Peyer's patch (tissue), 4 donors: ENCODE results near the gene SLC2A9. TPM values are rescaled to one million over a fixed set of nuclear protein-coding genes. Genes with fewer than 3 reads are reported as not detected.
"Not testable (repeated sequence)": the region's sequence is repeated elsewhere in the genome, so short reads cannot be mapped to it uniquely, and the experiment has no call there.

Source experiments
- DNase-seq, 3 donors: peaks; one replicate each; pipeline ENCODE4 v3.0.0-alpha.2; 2017 to 2019
- H3K27ac ChIP-seq, 4 donors: fragments of 200-600 bp; sonication (generic); one replicate each; pipeline ENCODE4 v1.5.1; 2016 to 2019
- H3K27me3 ChIP-seq, 2 donors: fragments of 200-600 bp; sonication (generic); one replicate each; pipeline ENCODE4 v1.5.1; 2019
- H3K36me3 ChIP-seq, 3 donors: fragments of 200-600 bp; sonication (generic); one replicate each; pipeline ENCODE4 v1.5.1; 2016 to 2019
- H3K4me1 ChIP-seq, 4 donors: fragments of 200-600 bp; sonication (generic); one replicate each; pipeline ENCODE4 v1.5.1; 2016 to 2019
- H3K4me3 ChIP-seq, 4 donors: fragments of 200-600 bp; sonication (generic); 1 replicate in 3 of 4; 2 replicates in 1 of 4; pipeline ENCODE4 v1.5.1; 2016 to 2019; ENCODE audit warnings: mild to moderate bottlenecking in 1 of 4
- H3K9me3 ChIP-seq, 4 donors: fragments of 200-600 bp; sonication (generic); one replicate each; pipeline ENCODE4 v1.5.1; 2016 to 2019; ENCODE audit warnings: mild to moderate bottlenecking in 1 of 4
- POLR2A ChIP-seq, 2 donors: fragments of 450-650 bp; IDR thresholded peaks; one replicate each; pipeline ENCODE4 v1.5.1; 2017; ENCODE audit warnings: antibody characterized with exemption in 2 of 2, mild to moderate bottlenecking in 2 of 2, moderate library complexity in 2 of 2
- total RNA-seq, 4 donors: library from RNA; depleted of rRNA; stranded (reverse); fragments of >200 nt; gene quantifications; one replicate each; pipeline ENCODE4 v1.1.0, GENCODE V29; 2016
- TF ChIP-seq, protein P1 (sequence below), 6 experiments: fragments of 450-650 bp in 4 of 6; fragments of 200-600 bp in 2 of 6; sonication (generic) in 1 of 6; IDR thresholded peaks; one replicate each; pipeline ENCODE4 v1.5.1; 2017 to 2019; ENCODE audit warnings: antibody characterized with exemption in 6 of 6, mild to moderate bottlenecking in 3 of 6, moderate library complexity in 1 of 6

The SLC2A9 gene
- total RNA-seq, 4 donors from 2014 or later, result 8.3 to 24.1 (median 22.0) TPM

DNA sequence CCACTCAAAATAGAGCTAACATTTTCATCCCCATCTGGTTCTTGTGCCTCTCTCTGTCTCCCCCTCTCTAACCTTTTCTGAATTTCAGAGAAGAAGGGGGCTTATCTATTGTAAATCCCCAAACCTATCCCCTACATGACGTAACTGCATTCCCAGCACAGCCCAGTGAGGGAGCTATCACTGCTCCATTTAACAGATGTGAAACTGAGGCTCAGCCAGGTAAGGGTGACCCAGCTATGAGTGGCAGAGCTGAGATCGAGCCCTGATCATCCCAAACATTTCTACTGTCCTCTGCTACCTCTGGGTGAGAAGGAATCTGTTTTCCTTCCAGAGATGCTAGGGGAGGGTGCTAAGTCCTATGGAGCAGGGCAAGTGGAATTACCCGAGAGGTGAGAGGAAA, 107.5 kb downstream of the SLC2A9 start:
- H3K9me3 ChIP-seq, result no peaks in the 10 kb centered on the region
- no peaks in the 10 kb centered on the region for H3K27me3 ChIP-seq
- no peaks in the 10 kb centered on the region for H3K36me3 ChIP-seq
- no peak overlapping the region for H3K4me3 ChIP-seq
- no peak overlapping the region for H3K27ac ChIP-seq
- TF ChIP-seq POLR2A (IDR thresholded peaks at IDR 0.05), result no peak
- TF ChIP-seq, protein P1, sequence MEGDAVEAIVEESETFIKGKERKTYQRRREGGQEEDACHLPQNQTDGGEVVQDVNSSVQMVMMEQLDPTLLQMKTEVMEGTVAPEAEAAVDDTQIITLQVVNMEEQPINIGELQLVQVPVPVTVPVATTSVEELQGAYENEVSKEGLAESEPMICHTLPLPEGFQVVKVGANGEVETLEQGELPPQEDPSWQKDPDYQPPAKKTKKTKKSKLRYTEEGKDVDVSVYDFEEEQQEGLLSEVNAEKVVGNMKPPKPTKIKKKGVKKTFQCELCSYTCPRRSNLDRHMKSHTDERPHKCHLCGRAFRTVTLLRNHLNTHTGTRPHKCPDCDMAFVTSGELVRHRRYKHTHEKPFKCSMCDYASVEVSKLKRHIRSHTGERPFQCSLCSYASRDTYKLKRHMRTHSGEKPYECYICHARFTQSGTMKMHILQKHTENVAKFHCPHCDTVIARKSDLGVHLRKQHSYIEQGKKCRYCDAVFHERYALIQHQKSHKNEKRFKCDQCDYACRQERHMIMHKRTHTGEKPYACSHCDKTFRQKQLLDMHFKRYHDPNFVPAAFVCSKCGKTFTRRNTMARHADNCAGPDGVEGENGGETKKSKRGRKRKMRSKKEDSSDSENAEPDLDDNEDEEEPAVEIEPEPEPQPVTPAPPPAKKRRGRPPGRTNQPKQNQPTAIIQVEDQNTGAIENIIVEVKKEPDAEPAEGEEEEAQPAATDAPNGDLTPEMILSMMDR (IDR thresholded peaks at IDR 0.05), result no peak
- no peaks in the 10 kb centered on the region for H3K4me1 ChIP-seq
- DNase-seq, result no peak

DNA sequence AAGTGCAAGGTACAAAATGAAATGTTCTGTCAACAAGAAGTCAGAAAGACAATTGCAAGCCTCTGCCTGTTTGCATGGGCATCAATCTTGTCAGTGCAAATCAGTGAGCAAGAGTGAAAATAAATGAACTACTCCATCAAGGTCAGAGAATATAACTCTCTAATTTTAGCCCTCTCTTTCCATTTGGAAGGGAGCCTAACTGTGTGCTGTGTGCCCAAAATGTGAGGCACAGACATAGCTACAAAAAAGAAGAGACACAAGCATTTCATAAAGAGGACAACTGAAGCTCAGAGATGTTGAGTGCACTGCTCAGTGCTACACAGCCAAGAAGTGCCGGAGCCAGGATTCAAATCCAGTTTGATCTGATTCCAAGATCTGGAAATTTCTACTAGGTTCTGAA, 114.3 kb downstream of the SLC2A9 start:
- H3K4me3 ChIP-seq, result no peak overlapping the region
- DNase-seq, result no peak
- no peaks in the 10 kb centered on the region for H3K27me3 ChIP-seq
- H3K4me1 ChIP-seq, result no peaks in the 10 kb centered on the region
- H3K36me3 ChIP-seq, result peaks cover 0 to 3% (median 0%) of the 10 kb centered on the region in 3 donors
- no peak for TF ChIP-seq POLR2A (IDR thresholded peaks at IDR 0.05)
- TF ChIP-seq, protein P1 (IDR thresholded peaks at IDR 0.05), result no peak
- H3K27ac ChIP-seq, result no peak overlapping the region
- H3K9me3 ChIP-seq, result no peaks in the 10 kb centered on the region

DNA sequence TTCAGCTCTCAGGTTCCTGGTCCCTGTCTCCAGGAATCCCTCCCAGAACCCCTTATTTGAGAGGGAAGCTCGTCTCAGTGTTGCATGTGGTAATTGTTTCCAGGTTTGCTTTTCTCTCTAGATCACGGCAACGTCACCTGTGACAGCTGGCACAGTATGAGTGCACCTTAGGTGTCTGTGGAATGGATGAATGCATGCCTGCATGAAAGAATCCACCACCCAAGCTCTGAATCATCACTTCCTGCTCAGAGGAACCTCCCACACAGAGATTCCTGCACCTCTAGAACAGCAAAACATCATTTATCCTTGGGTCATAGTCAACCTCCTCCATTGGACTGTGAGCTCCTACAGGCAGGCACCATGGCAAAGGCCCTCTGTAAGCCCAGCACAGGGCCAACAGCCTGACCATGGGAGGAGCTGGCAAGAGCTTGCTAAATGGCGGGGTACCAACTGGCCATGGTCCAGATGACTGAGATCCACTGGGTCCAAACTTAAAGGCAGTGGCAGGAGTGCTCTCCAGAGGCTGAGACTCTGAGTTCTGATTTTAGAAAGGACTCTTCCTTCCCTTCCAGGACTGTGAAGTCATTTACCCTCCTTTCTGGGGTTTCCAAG, 116.2 kb downstream of the SLC2A9 start:
- Histone ChIP-seq H3K27me3 (no peaks in the 10 kb centered on the region), H3K36me3 (peaks cover 0 to 3% (median 0%) of the 10 kb centered on the region in 3 donors), H3K4me1 (no peaks in the 10 kb centered on the region), H3K4me3 (no peak overlapping the region), H3K9me3 (no peaks in the 10 kb centered on the region), H3K27ac (no peak overlapping the region)
- TF ChIP-seq, protein P1 (IDR thresholded peaks at IDR 0.05), result no peak
- TF ChIP-seq POLR2A (IDR thresholded peaks at IDR 0.05), result no peak
- no peak for DNase-seq

DNA sequence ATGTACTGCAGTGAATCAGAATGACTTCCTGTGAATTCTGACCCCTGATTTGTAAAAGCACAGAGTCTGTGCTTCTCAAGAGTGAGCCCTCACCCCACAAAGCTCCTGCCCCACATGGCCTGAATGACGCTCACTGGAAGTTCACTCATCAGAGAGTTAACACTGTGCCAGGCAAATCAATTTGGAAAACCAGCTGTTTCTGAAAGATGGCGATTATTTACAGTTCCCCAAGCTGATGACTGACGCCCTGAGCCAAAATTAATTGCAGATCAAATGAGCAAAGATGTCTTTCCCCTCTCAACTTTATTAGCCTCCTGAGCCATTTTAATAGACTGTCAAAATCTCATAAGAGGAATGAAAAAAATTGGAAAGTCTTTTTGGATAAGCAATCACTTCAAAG, 118.0 kb downstream of the SLC2A9 start:
- Histone ChIP-seq H3K9me3 (no peaks in the 10 kb centered on the region), H3K4me1 (no peaks in the 10 kb centered on the region), H3K4me3 (no peak overlapping the region), H3K36me3 (peaks cover 0 to 3% (median 0%) of the 10 kb centered on the region in 3 donors), H3K27me3 (no peaks in the 10 kb centered on the region), H3K27ac (no peak overlapping the region)
- TF ChIP-seq POLR2A (IDR thresholded peaks at IDR 0.05), result no peak
- TF ChIP-seq, protein P1 (IDR thresholded peaks at IDR 0.05), result no peak
- no peak for DNase-seq

DNA sequence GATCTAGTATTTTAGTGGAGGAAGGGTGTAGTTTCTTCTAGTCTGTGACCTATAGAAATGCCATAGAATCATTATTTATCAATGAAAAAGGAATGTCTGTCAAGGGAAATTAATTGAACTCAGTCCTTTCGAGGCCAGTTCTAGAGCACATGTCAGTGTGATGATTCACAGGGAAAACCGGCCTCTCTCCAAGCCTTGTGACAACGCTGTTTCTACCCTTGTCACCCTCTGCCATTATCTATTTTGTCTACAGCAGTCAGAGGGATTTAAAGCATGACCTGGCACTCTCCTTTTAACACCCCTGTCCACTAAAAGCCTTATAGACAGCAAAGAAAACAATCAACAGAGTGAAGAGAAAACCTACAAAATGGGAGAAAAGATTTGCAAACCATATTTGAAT, 120.0 kb downstream of the SLC2A9 start:
- Histone ChIP-seq H3K4me1 (no peaks in the 10 kb centered on the region), H3K4me3 (no peak overlapping the region), H3K27ac (no peak overlapping the region), H3K9me3 (no peaks in the 10 kb centered on the region), H3K36me3 (peaks cover 0 to 3% (median 0%) of the 10 kb centered on the region in 3 donors), H3K27me3 (no peaks in the 10 kb centered on the region)
- TF ChIP-seq POLR2A (IDR thresholded peaks at IDR 0.05), result no peak
- no peak for DNase-seq

DNA sequence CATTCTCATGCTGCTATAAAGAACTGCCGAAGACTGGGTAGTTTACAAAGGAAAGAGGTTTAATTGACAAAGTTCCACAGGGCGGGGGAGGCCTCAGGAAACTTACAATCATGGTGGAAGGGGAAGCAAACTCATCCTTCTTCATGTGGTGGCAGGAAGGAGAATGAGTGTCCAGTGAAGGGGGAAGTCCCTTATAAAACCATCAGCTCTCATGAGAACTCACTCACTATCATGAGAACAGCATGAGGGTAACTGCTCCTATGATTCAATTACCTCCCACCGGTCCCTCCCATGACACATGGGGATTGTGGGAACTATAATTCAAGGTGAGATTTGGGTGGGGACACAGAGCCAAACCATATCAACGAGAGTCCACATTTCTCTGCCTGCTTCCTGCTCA, 120.7 kb downstream of the SLC2A9 start:
- H3K4me1 ChIP-seq, H3K27me3 ChIP-seq, H3K27ac ChIP-seq, DNase-seq, H3K9me3 ChIP-seq, H3K36me3 ChIP-seq, H3K4me3 ChIP-seq: not testable (repeated sequence)
